SJSA1 (cell line): ENCODE results near the gene ANKRD6. TPM values are rescaled to one million over a fixed set of nuclear protein-coding genes. Genes with fewer than 3 reads are reported as not detected.

Source experiments
- DNase-seq, 2 experiments: peaks; one replicate each; pipeline ENCODE4 v3.0.0-alpha.2; 2015 to 2020; ENCODE audit warnings: low spot score in 2 of 2, low read depth in 1 of 2
- H3K27ac ChIP-seq: fragments of 250-450 bp; sonication (Bioruptor Pico); 2 replicates; pipeline ENCODE4 v1.5.1; 2020; ENCODE audit warnings: mild to moderate bottlenecking, moderate library complexity
- H3K27me3 ChIP-seq: fragments of 250-450 bp; sonication (Bioruptor Pico); replicated peaks from 2 replicates; pipeline ENCODE4 v1.5.1; 2020; ENCODE audit warnings: mild to moderate bottlenecking, moderate library complexity
- H3K36me3 ChIP-seq: fragments of 250-450 bp; sonication (Bioruptor Pico); 2 replicates; pipeline ENCODE4 v1.5.1; 2020; ENCODE audit warnings: mild to moderate bottlenecking
- H3K4me1 ChIP-seq: fragments of 250-450 bp; sonication (Bioruptor Pico); replicated peaks from 2 replicates; pipeline ENCODE4 v1.6.1; 2021; ENCODE audit warnings: mild to moderate bottlenecking
- H3K4me3 ChIP-seq: fragments of 250-450 bp; sonication (Bioruptor Pico); 2 replicates; pipeline ENCODE4 v1.5.1; 2020; ENCODE audit warnings: mild to moderate bottlenecking
- H3K9me3 ChIP-seq: fragments of 250-450 bp; sonication (Bioruptor Pico); replicated peaks from 2 replicates; pipeline ENCODE4 v1.5.1; 2020; ENCODE audit warnings: mild to moderate bottlenecking
- total RNA-seq: library from RNA; depleted of rRNA; stranded (reverse); fragments of >200 nt; shearing (Covaris generic); gene quantifications from 2 replicates; pipeline ENCODE4 v1.2.3, GENCODE V29; 2014

The ANKRD6 gene
- total RNA-seq, 1 experiment from 2014 or later, result 1.1 TPM

DNA sequence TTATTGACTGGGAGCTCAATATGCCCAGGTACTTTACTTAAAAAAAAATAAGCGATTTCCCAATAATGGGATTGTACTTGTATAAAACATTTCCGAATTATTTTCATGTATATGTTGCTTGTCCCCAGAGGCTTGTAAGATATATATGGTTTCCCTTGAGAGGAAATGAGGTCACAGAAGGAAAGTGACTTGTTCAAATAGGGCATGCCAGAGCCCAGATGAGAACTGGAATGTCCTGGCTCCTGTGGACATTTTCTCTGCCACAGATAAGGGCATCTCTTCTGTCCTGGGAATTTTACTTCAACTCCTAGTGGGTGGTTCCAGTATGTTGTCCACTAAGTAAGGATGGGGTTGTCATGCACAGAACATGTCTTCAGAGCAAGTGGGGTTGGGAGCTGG, 142.6 kb downstream of the ANKRD6 start:
- no peaks in the 10 kb centered on the region for H3K27me3 ChIP-seq
- no peaks in the 10 kb centered on the region for H3K36me3 ChIP-seq
- no peak overlapping the region for H3K27ac ChIP-seq
- no peak overlapping the region for H3K4me3 ChIP-seq
- no peaks in the 10 kb centered on the region for H3K4me1 ChIP-seq
- DNase-seq, result no peak
- no peaks in the 10 kb centered on the region for H3K9me3 ChIP-seq

DNA sequence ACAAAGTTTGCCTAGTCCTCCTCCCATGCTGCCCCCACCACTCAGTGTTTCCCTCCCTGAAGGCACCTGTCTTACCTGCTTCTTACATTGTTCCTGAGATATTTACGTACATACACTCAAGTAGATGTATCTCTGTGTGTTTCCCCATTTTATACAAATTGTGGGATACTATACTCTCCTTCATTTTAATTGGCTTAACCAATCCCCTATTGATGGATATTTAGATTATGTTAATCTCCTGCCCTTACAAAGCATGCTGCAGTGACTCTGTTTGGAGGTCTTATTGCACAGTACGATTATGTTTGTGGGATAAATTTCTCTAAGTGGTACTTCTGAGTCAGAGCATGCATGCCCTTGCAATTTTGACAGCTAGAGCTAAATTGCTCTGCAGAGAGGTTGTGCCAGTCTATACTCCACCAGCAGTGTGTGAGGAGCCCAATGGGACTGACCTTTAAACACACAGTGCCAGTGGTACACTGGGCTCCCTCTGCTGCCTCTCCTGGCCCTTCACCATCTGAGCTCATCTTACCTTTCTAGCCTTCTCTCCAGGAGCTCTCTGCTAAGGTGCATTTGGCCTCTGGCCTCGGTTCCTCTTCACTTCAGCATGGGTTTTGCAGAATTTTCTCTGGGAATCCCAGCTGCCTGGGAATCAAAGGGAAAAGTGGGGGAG, 148.2 kb downstream of the ANKRD6 start:
- H3K36me3 ChIP-seq, result no peaks in the 10 kb centered on the region
- no peak overlapping the region for H3K27ac ChIP-seq
- DNase-seq, result no peak
- no peaks in the 10 kb centered on the region for H3K9me3 ChIP-seq
- no peaks in the 10 kb centered on the region for H3K4me1 ChIP-seq
- 0 out of 2 replicates have a peak, but pooled peaks cover 3% of the 10 kb centered on the region for H3K27me3 ChIP-seq
- no peak overlapping the region for H3K4me3 ChIP-seq

DNA sequence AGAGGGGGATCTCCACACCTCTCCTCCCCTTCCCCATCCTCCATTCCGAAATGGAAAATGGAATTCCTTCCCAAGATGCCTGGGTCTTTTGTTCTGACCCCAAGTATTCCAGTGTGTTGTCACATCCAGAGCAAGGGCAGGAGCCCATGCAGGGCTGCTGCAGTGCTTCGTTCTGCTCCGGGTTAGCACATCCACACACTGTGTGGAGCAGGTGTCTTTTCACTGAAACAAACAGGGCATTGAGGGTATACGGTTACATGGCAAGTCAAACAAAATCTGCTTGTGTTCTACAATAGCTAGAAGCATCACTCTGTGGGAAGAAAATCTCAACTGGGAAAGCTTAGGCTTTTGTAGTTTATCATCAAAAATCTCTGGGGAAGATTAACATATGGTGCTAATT, 148.7 kb downstream of the ANKRD6 start:
- H3K36me3 ChIP-seq, result no peaks in the 10 kb centered on the region
- H3K9me3 ChIP-seq, result no peaks in the 10 kb centered on the region
- DNase-seq, result no peak
- H3K4me3 ChIP-seq, result no peak overlapping the region
- H3K27me3 ChIP-seq, result 0 out of 2 replicates have a peak, but pooled peaks cover 3% of the 10 kb centered on the region
- no peaks in the 10 kb centered on the region for H3K4me1 ChIP-seq
- H3K27ac ChIP-seq, result no peak overlapping the region

DNA sequence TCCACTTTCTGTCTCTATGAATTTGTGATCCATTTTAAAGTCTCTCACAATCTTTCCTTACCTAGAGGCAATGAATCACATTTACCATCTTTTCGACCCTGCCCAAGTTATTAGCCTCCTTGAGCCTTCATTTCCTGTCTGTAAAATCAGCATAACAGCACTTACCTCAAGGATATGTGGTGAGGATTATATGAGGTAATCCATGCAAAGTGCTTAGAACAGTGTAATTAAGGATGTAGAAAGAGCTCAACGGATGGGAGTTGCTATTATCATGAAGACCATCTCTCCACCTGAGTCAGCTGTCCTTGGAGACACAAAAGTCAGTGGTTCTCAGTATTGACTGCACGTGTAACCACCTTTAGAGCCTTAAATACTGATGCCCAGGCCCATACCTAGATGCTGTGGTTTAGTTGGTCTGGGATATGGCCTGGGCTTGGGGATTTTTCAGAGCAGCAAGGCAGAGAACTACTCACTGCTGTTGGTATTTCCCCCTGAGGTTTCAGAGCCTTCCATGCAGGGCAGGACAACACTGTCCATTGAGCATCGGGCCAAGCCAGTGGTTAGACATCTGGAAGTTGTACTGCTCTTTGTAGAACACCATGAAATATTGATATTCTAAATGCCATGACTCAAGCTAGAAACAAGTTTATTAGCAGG, 149.8 kb downstream of the ANKRD6 start:
- DNase-seq, result no peak
- H3K27ac ChIP-seq, result no peak overlapping the region
- no peaks in the 10 kb centered on the region for H3K4me1 ChIP-seq
- no peak overlapping the region for H3K4me3 ChIP-seq
- H3K36me3 ChIP-seq, result no peaks in the 10 kb centered on the region
- 0 out of 2 replicates have a peak, but pooled peaks cover 3% of the 10 kb centered on the region for H3K27me3 ChIP-seq
- H3K9me3 ChIP-seq, result no peaks in the 10 kb centered on the region

DNA sequence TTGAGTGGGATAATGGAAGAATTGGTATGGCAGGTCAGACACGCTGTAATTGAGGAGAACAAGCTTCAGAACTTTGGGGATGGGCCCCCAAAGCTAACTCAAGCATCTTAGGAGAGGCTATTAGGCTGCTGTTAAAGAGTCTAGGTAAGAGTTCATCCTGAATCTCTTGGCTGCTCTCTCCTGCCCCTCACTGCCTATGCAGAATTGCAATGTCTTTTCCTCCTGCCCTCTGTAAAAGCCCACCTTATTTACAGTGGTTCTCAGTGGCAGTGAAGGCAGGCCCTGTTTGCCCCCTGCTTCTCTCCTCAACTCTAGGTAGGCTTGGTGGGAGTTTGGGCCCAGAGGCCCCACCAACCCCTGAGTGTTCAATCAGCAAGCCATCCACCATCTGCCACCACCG, 150.6 kb downstream of the ANKRD6 start:
- no peaks in the 10 kb centered on the region for H3K36me3 ChIP-seq
- H3K27ac ChIP-seq, result no peak overlapping the region
- H3K9me3 ChIP-seq, result no peaks in the 10 kb centered on the region
- no peaks in the 10 kb centered on the region for H3K4me1 ChIP-seq
- no peak for DNase-seq
- 0 out of 2 replicates have a peak, but pooled peaks cover 3% of the 10 kb centered on the region for H3K27me3 ChIP-seq
- no peak overlapping the region for H3K4me3 ChIP-seq

DNA sequence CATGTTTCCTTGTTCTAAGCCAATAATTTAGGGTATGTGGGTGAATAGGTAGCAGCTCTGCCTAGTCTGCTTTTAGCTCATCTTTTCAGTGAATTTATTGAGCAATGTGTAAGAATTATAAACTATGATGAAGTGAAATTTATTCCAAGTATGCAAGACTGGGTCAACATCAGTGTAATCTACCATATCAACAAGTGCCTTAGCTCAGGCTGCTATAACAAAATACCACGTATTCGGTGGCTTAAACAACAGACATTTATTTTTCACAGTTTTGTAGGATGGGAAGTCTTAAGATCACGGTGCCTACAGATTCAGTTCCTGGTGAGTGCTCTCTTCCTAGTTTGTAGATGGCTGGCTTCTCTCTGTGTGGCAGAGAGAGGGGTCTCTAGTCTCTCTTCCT, 151.6 kb downstream of the ANKRD6 start:
- DNase-seq, result no peak
- no peak overlapping the region for H3K4me3 ChIP-seq
- H3K27ac ChIP-seq, result no peak overlapping the region
- no peaks in the 10 kb centered on the region for H3K4me1 ChIP-seq
- H3K9me3 ChIP-seq, result no peaks in the 10 kb centered on the region
- H3K36me3 ChIP-seq, result no peaks in the 10 kb centered on the region
- 0 out of 2 replicates have a peak, but pooled peaks cover 3% of the 10 kb centered on the region for H3K27me3 ChIP-seq

DNA sequence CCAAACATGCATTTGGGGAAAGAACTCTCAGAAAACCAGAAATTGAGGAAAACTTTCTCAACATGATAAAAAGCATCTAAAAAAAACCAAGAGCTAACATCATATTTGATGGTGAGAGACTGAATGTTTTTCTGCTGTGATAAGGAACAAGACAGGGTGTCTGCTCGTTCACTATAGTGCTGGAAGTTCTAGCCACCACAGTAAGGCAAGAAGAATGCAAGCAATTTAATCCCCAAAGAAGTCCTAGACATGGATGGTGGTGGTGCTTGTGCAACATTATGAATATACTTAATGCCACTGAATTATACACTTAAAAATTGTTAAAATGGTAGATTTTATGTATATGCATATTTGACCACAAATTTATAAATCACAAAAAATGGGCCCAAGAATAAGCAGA, 152.2 kb downstream of the ANKRD6 start:
- Histone ChIP-seq H3K36me3 (no peaks in the 10 kb centered on the region), H3K27ac (no peak overlapping the region), H3K27me3 (0 out of 2 replicates have a peak, but pooled peaks cover 3% of the 10 kb centered on the region), H3K4me1 (no peaks in the 10 kb centered on the region), H3K4me3 (no peak overlapping the region), H3K9me3 (no peaks in the 10 kb centered on the region)
- no peak for DNase-seq

DNA sequence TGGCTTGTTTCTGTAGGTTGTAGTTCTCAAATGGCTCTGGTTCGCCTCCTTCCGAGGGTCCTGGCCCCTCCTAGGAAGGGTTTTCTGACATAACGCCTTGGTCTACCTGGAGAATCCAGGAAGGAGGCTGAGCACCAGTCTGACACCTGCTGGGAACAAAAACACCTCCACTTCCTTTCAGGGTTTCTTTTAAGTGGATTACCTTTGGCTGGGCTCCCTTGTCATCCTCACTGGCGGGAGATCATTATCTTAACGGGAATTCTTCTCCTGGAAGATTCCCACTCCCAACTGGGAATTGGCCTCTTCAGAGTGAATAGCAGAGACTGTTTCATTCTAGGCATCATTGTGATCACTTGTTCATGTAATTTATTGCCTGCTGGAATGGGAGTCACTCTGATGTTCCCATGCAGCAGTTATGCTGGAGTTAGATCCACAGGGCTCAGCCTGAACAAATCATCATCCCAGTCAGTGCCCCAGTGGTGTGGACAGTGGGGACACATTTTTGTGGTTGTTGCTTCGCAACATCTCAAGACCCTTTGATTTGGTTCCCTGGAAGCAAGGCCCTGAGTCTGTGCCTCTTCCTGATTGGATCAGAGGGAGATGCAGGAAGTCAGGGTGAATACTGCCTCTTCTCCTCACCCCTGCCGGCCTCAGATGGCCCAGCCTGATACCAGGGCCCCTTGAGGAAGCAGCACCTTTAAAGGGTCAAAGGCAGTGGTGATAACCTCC, 156.5 kb downstream of the ANKRD6 start:
- Histone ChIP-seq H3K4me3 (no peak overlapping the region), H3K9me3 (no peaks in the 10 kb centered on the region), H3K27ac (no peak overlapping the region), H3K36me3 (no peaks in the 10 kb centered on the region), H3K4me1 (no peaks in the 10 kb centered on the region), H3K27me3 (0 out of 2 replicates have a peak, but pooled peaks cover 3% of the 10 kb centered on the region)
- no peak for DNase-seq

DNA sequence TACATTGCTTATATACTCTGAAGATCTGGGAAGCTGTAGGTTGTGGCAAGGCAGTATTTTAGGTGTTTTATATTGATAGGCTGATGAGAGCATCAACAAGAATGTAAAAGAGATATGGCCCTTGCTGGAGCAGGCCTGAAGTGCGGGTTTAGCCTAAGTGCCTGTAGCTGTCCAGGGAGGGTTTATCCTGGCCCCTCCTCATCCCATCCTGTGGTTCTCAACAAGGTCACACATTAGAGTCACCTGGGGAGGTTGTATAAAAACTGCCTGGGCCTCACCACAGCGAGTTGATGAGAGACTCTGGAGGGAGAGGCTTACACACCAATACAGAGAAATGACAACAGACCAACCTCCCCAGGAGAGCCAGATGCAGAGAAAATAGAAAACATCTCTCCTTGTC, 157.2 kb downstream of the ANKRD6 start:
- Histone ChIP-seq H3K4me3 (no peak overlapping the region), H3K36me3 (no peaks in the 10 kb centered on the region), H3K27me3 (0 out of 2 replicates have a peak, but pooled peaks cover under 1% of the 10 kb centered on the region), H3K9me3 (no peaks in the 10 kb centered on the region), H3K27ac (no peak overlapping the region), H3K4me1 (no peaks in the 10 kb centered on the region)
- DNase-seq, result no peak

DNA sequence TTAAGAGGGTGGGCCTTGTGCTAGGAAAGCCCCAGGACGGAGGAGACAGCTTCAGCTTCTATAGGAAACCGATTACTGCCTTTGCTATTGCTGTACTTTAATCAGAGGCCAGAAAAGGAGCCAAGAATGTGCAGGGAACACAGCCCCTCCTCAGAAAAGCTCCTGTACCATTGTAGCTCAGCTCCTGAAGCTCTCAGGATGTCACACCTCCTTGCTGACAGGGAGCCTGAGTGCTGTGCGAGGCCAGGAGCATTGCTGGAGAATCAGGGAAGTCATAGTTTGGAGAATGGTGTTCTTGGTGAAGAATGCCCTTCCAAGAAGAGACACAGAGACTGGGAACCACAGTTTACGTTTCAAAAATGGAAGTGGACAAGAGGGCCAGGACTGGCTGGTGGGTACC, 158.8 kb downstream of the ANKRD6 start:
- no peaks in the 10 kb centered on the region for H3K9me3 ChIP-seq
- no peaks in the 10 kb centered on the region for H3K4me1 ChIP-seq
- H3K4me3 ChIP-seq, result no peak overlapping the region
- H3K27me3 ChIP-seq, result no peaks in the 10 kb centered on the region
- DNase-seq, result no peak
- no peaks in the 10 kb centered on the region for H3K36me3 ChIP-seq
- no peak overlapping the region for H3K27ac ChIP-seq

DNA sequence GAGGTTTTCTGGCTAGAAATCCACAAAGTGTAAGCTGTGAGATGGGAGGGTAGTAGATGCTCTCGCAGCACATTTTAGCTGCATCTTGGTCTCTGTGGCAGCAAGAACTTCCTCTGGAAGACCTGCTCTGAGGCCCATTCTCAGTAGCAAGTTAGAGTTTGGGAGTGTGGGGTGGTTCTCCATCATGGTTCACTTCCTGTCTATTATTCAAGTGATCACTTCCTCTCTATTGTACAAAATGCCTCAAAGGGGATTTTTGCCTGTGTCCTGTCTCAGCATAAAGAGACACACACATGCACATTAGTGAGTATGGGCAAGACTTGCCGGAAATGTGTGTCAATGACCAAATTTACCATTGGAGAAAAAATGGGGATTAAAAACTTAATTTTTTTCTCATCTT, 163.1 kb downstream of the ANKRD6 start:
- H3K36me3 ChIP-seq, result no peaks in the 10 kb centered on the region
- H3K9me3 ChIP-seq, result no peaks in the 10 kb centered on the region
- no peaks in the 10 kb centered on the region for H3K27me3 ChIP-seq
- no peak overlapping the region for H3K27ac ChIP-seq
- H3K4me3 ChIP-seq, result no peak overlapping the region
- H3K4me1 ChIP-seq, result no peaks in the 10 kb centered on the region
- DNase-seq, result no peak

DNA sequence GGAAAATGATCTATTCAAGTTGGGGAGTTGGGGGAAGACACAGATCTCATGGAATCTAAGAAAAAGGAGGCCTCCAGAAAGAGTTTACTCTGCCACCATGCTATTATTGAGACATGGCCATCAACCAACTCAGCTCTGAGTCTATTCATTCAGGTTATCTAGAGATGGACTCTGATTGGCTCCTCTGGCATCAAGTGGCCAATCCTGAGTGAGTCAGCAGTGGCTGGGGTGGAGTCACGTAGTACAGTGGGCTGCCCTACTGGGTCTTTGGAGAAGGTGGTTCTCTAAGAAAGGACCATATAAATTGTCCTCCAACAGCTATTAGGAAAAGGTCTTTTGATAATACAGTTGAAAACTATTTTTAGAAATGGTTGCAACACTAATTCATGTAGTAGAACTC, 163.5 kb downstream of the ANKRD6 start:
- Histone ChIP-seq H3K4me3 (no peak overlapping the region), H3K27me3 (no peaks in the 10 kb centered on the region), H3K27ac (no peak overlapping the region), H3K9me3 (no peaks in the 10 kb centered on the region), H3K36me3 (no peaks in the 10 kb centered on the region), H3K4me1 (no peaks in the 10 kb centered on the region)
- DNase-seq, result no peak

DNA sequence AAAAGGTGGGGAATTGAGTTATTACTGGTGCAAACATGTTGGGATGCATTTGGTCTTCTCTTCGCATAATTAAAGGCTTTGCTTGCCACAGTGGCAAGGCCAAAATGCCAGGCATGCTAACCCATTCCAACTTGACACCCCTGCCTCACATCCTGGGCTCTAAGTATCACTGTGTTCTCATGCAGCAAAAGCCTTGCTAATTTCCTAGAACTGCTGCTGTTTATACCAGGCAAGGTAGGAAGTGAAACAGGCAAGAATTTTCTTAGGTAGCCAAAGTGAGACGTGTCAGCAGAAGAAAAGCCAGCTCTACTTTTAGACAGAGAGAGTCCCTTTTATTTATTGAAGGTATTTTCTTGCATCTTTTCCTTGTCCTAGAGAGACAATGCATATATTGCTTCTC, 164.4 kb downstream of the ANKRD6 start:
- Histone ChIP-seq H3K27me3 (no peaks in the 10 kb centered on the region), H3K36me3 (no peaks in the 10 kb centered on the region), H3K4me1 (no peaks in the 10 kb centered on the region), H3K27ac (no peak overlapping the region), H3K4me3 (no peak overlapping the region), H3K9me3 (no peaks in the 10 kb centered on the region)
- no peak for DNase-seq

DNA sequence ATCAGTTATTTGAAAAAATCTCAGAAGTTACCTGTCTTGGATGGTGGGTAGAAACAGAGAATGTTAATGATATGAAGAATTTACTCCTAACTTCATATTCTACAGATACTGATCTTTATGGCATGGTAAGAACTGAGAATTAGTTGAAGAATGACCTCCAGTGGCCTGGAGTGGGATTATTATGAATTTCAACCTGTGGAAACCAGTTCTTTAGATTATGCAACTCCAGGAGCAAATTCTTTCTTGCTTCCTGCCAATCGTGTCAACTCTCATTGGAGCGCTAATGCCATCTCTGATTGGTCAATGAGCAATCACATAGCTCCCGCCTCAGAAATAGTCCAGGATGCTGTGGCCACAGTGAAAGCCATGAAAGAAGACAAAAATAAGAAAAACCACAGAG, 165.0 kb downstream of the ANKRD6 start:
- no peak for DNase-seq
- Histone ChIP-seq H3K4me3 (no peak overlapping the region), H3K4me1 (no peaks in the 10 kb centered on the region), H3K27ac (no peak overlapping the region), H3K9me3 (no peaks in the 10 kb centered on the region), H3K36me3 (no peaks in the 10 kb centered on the region), H3K27me3 (no peaks in the 10 kb centered on the region)
